ENCODE measurements around the gene PHLDB3. TPM values are rescaled to one million over a fixed set of nuclear protein-coding genes. Genes with fewer than 3 reads are reported as not detected.

Gene PHLDB3
- total and polyA plus RNA-seq, 2 experiments from 2014 or later, result 22.2 to 23.4 TPM

GRCh38 chr19:43482193-43482592 is 22.4 kb downstream of the PHLDB3 start:
- no peak for DNase-seq (ENCODE audit: low spot score)
- Histone ChIP-seq H2AFZ (no peak overlapping the region), H3K4me2 (no peak overlapping the region), H3K4me3 (no peak overlapping the region), H3K9me2 (replicated peaks; ENCODE audit: insufficient read depth) (no peaks in the 10 kb centered on the region), H3K79me2 (no peaks in the 10 kb centered on the region), H3K27ac (no peak overlapping the region), H3K4me1 (ENCODE audit: insufficient read depth) (no peaks in the 10 kb centered on the region), H4K20me1 (ENCODE audit: insufficient read depth, poor library complexity, severe bottlenecking) (no peaks in the 10 kb centered on the region), H3K9me3 (ENCODE audit: low read depth) (no peaks in the 10 kb centered on the region), H3K36me3 (replicated peaks; ENCODE audit: insufficient read depth, low read depth) (no peaks in the 10 kb centered on the region), H3K27me3 (no peaks in the 10 kb centered on the region)
- TF ChIP-seq EZH2 (IDR thresholded peaks at IDR 0.05; ENCODE audit: borderline replicate concordance) (no peak), CTCF (IDR thresholded peaks at IDR 0.05; ENCODE audit: poor library complexity) (no peak)
- 86% methylated on average over 4 of the region's 4 CpGs for WGBS (ENCODE audit: low lambda C conversion rate, missing lambda C conversion rate)

- H3K9me2 ChIP-seq (replicated peaks; ENCODE audit: insufficient read depth), result no peaks in the 10 kb centered on the region
- no peak overlapping the region for H3K4me2 ChIP-seq
- no peak for DNase-seq (ENCODE audit: low spot score)
- no peak overlapping the region for H3K4me3 ChIP-seq
- WGBS (ENCODE audit: low lambda C conversion rate, missing lambda C conversion rate), result 97% methylated on average over 6 of the region's 6 CpGs
- no peaks in the 10 kb centered on the region for H4K20me1 ChIP-seq (ENCODE audit: insufficient read depth, poor library complexity, severe bottlenecking)
- H2AFZ ChIP-seq, result no peak overlapping the region
- no peak overlapping the region for H3K27ac ChIP-seq
- H3K9me3 ChIP-seq (ENCODE audit: low read depth), result no peaks in the 10 kb centered on the region
- no peak for TF ChIP-seq CTCF (IDR thresholded peaks at IDR 0.05; ENCODE audit: poor library complexity)
- no peak for TF ChIP-seq EZH2phosphoT487 (IDR thresholded peaks at IDR 0.05; ENCODE audit: low read depth, severe bottlenecking, unreplicated experiment)
- TF ChIP-seq EZH2 (IDR thresholded peaks at IDR 0.05; ENCODE audit: borderline replicate concordance), result no peak
- no peaks in the 10 kb centered on the region for H3K27me3 ChIP-seq
- H3K4me1 ChIP-seq (ENCODE audit: insufficient read depth), result no peaks in the 10 kb centered on the region
- H3K36me3 ChIP-seq (replicated peaks; ENCODE audit: insufficient read depth, low read depth), result no peaks in the 10 kb centered on the region
- no peaks in the 10 kb centered on the region for H3K79me2 ChIP-seq
Measured at GRCh38 chr19:43481701-43482100, 22.8 kb downstream of the PHLDB3 start.

GRCh38 chr19:43480574-43480973 is 24.0 kb downstream of the PHLDB3 start:
- no peak for TF ChIP-seq CTCF (IDR thresholded peaks at IDR 0.05; ENCODE audit: poor library complexity)
- TF ChIP-seq EZH2phosphoT487 (IDR thresholded peaks at IDR 0.05; ENCODE audit: low read depth, severe bottlenecking, unreplicated experiment), result no peak
- no peak for TF ChIP-seq EZH2 (IDR thresholded peaks at IDR 0.05; ENCODE audit: borderline replicate concordance)
- 93% methylated on average over 3 of the region's 3 CpGs for WGBS (ENCODE audit: low lambda C conversion rate, missing lambda C conversion rate)

More at GRCh38 chr19:43480574-43480973, 24.0 kb downstream of the PHLDB3 start:
- no peak overlapping the region for H3K27ac ChIP-seq
- no peaks in the 10 kb centered on the region for H3K27me3 ChIP-seq
- H3K79me2 ChIP-seq, result no peaks in the 10 kb centered on the region
- H4K20me1 ChIP-seq (ENCODE audit: insufficient read depth, poor library complexity, severe bottlenecking), result no peaks in the 10 kb centered on the region
- no peak overlapping the region for H3K4me3 ChIP-seq
- no peaks in the 10 kb centered on the region for H3K9me2 ChIP-seq (replicated peaks; ENCODE audit: insufficient read depth)
- H3K9me3 ChIP-seq (ENCODE audit: low read depth), result no peaks in the 10 kb centered on the region
- H3K4me1 ChIP-seq (ENCODE audit: insufficient read depth), result no peaks in the 10 kb centered on the region
- no peak for DNase-seq (ENCODE audit: low spot score)
- H2AFZ ChIP-seq, result no peak overlapping the region
- no peak overlapping the region for H3K4me2 ChIP-seq
- no peaks in the 10 kb centered on the region for H3K36me3 ChIP-seq (replicated peaks; ENCODE audit: insufficient read depth, low read depth)

Measured in hepatocyte (in vitro differentiated cells).